ENCODE results near the gene SPATA25.

Gene SPATA25

GRCh38 chr20:45897692-45898091 is 10.3 kb upstream of the SPATA25 start:
- no peak overlapping the region for H3K4me3 ChIP-seq (ENCODE audit: low read depth, low read length)
- TF ChIP-seq, protein P1, sequence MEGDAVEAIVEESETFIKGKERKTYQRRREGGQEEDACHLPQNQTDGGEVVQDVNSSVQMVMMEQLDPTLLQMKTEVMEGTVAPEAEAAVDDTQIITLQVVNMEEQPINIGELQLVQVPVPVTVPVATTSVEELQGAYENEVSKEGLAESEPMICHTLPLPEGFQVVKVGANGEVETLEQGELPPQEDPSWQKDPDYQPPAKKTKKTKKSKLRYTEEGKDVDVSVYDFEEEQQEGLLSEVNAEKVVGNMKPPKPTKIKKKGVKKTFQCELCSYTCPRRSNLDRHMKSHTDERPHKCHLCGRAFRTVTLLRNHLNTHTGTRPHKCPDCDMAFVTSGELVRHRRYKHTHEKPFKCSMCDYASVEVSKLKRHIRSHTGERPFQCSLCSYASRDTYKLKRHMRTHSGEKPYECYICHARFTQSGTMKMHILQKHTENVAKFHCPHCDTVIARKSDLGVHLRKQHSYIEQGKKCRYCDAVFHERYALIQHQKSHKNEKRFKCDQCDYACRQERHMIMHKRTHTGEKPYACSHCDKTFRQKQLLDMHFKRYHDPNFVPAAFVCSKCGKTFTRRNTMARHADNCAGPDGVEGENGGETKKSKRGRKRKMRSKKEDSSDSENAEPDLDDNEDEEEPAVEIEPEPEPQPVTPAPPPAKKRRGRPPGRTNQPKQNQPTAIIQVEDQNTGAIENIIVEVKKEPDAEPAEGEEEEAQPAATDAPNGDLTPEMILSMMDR (IDR thresholded peaks at IDR 0.05; ENCODE audit: borderline replicate concordance, insufficient read depth, low read depth, low read length) = no peak

DNA sequence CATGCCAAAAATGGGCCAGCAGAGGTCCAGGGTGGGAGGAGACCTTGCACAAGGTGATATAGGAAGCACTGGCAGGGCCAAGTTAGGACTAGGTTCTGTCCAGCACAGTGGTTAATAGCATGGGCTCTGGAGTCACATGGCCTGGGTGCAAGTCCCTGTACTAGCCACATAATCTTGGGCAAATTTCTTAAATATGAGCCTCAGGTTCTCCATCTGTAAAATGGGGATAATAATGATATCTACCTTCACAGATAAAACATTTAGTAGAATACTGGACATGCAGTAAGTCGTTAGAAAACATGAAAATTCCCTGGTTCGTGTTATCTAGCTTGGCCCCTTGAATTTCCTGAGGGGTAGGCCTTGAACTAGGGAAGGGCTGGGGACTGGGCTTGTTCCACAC is 9.9 kb upstream of the SPATA25 start:
- no peak overlapping the region for H3K4me3 ChIP-seq (ENCODE audit: low read depth, low read length)
- TF ChIP-seq, protein P1 (IDR thresholded peaks at IDR 0.05; ENCODE audit: borderline replicate concordance, insufficient read depth, low read depth, low read length) = no peak

- H3K4me3 ChIP-seq (ENCODE audit: low read depth, low read length) = no peak overlapping the region
- TF ChIP-seq, protein P1 (IDR thresholded peaks at IDR 0.05; ENCODE audit: borderline replicate concordance, insufficient read depth, low read depth, low read length) = no peak
Measured at GRCh38 chr20:45896641-45897161, 9.3 kb upstream of the SPATA25 start.

DNA sequence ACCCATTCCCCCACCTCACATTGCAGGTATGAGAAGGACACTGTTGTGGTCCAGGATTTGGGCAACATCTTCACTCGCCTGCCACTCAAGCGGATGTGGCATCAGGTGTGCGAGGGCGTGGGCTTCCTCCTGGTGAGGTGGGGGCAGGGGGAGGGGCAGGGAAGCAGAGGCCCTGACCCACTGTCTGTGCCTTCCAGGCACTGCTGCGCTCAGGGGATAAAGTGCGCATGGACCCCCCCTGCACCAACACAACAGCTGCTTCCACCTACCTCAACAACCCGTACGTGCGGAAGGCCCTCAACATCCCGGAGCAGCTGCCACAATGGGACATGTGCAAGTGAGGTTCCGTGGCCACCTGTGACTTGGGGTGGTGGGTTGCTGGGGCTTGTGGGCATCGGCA is 7.4 kb upstream of the SPATA25 start:
- TF ChIP-seq, protein P1 (IDR thresholded peaks at IDR 0.05; ENCODE audit: borderline replicate concordance, insufficient read depth, low read depth, low read length) = no peak
- no peak overlapping the region for H3K4me3 ChIP-seq (ENCODE audit: low read depth, low read length)

GRCh38 chr20:45893831-45894230 is 6.4 kb upstream of the SPATA25 start:
- TF ChIP-seq, protein P1 (IDR thresholded peaks at IDR 0.05; ENCODE audit: borderline replicate concordance, insufficient read depth, low read depth, low read length) = no peak

DNA sequence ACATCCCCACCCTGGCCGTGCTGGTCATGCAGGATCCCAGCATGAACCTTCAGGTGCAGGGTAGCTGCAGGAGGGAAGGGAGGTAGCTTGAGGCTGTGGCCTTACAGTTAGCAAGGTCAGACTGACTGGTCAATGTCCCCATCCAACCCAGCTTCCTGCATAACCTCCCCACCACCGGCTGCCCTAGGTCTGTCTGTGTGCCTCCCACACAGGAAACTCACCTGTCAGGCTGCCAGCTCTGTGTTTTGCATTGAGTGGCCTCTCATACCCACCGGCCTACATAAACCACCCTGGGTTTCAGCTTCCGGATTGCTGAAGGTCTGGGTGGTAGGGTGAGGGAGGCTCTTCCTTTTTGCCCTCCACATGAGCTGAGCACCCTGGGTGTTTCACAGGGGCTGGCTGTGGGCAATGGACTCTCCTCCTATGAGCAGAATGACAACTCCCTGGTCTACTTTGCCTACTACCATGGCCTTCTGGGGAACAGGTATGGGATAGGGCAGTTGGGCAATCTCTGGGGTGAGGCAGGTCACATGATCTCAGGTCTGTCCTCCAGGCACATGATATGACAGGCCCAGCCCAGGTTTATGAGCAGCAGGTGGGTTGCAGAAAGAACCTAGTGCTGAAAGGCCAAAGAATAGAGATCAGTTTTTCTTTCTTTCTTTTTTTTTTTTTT is 5.5 kb upstream of the SPATA25 start:
- H3K4me3 ChIP-seq (ENCODE audit: low read depth, low read length) = no peak overlapping the region
- TF ChIP-seq, protein P1 (IDR thresholded peaks at IDR 0.05; ENCODE audit: borderline replicate concordance, insufficient read depth, low read depth, low read length) = no peak

More at GRCh38 chr20:45893831-45894230, 6.4 kb upstream of the SPATA25 start:
- H3K4me3 ChIP-seq (ENCODE audit: low read depth, low read length) = no peak overlapping the region

Data from GM12875 (cell line).